GM18498 (cell line): ENCODE measurements around the gene CYP4A22.
"Not testable (repeated sequence)": the region's sequence is repeated elsewhere in the genome, so short reads cannot be mapped to it uniquely, and the experiment has no call there.

Experiments
- ATAC-seq: cut with Tn5 transposase; IDR thresholded peaks from one replicate; pipeline ENCODE4 v1.9.1; 2021; ENCODE audit warnings: mild to moderate bottlenecking, moderate library complexity; ENCODE audit not compliant: unreplicated experiment

Gene CYP4A22

GRCh38 chr1:47156457-47156856 lies 19.2 kb downstream of the CYP4A22 start:
- not testable (repeated sequence) for ATAC-seq

GRCh38 chr1:47157957-47158356 lies 20.7 kb downstream of the CYP4A22 start:
- ATAC-seq = not testable (repeated sequence)

- ATAC-seq = no peak
Observed at GRCh38 chr1:47160716-47161115, 23.5 kb downstream of the CYP4A22 start.

- ATAC-seq = no peak
Observed at GRCh38 chr1:47161298-47162040, 24.2 kb downstream of the CYP4A22 start.

GRCh38 chr1:47164552-47164951 lies 27.3 kb downstream of the CYP4A22 start:
- no peak for ATAC-seq

- ATAC-seq = no peak
Observed at GRCh38 chr1:47172782-47173181, 35.5 kb downstream of the CYP4A22 start.

GRCh38 chr1:47174656-47175020 lies 37.4 kb downstream of the CYP4A22 start:
- ATAC-seq = no peak

GRCh38 chr1:47175227-47175934 lies 38.1 kb downstream of the CYP4A22 start:
- peak; percentile 47 for ATAC-seq

GRCh38 chr1:47178020-47178419 lies 40.8 kb downstream of the CYP4A22 start:
- no peak for ATAC-seq

- ATAC-seq = no peak
Observed at GRCh38 chr1:47178654-47179016, 41.4 kb downstream of the CYP4A22 start.

GRCh38 chr1:47179017-47179987 lies 42.1 kb downstream of the CYP4A22 start:
- ATAC-seq = peak; percentile 86

- no peak for ATAC-seq
Observed at GRCh38 chr1:47179988-47180563, 42.8 kb downstream of the CYP4A22 start.

- no peak for ATAC-seq
Observed at GRCh38 chr1:47180603-47181094, 43.4 kb downstream of the CYP4A22 start.

GRCh38 chr1:47181095-47181954 lies 44.1 kb downstream of the CYP4A22 start:
- no peak for ATAC-seq

GRCh38 chr1:47181955-47182675 lies 44.9 kb downstream of the CYP4A22 start:
- ATAC-seq = no peak

- no peak for ATAC-seq
Observed at GRCh38 chr1:47182676-47183235, 45.5 kb downstream of the CYP4A22 start.

- ATAC-seq = no peak
Observed at GRCh38 chr1:47183308-47184089, 46.3 kb downstream of the CYP4A22 start.
